GM12892 (cell line): ENCODE measurements around the gene PHAF1.

Experiments
- POLR2A ChIP-seq: IDR thresholded peaks from 2 replicates; pipeline ENCODE4 v1.6.1; 2011; ENCODE audit warnings: low read depth, low read length, control low read depth
- POLR2AphosphoS5 ChIP-seq: IDR thresholded peaks from 2 replicates; pipeline ENCODE4 v1.6.1; 2011; ENCODE audit warnings: low read depth, low read length, control low read depth
- TAF1 ChIP-seq: IDR thresholded peaks from 2 replicates; pipeline ENCODE4 v1.6.1; 2011; ENCODE audit warnings: low read depth, mild to moderate bottlenecking, control low read depth, low read length, borderline replicate concordance

DNA sequence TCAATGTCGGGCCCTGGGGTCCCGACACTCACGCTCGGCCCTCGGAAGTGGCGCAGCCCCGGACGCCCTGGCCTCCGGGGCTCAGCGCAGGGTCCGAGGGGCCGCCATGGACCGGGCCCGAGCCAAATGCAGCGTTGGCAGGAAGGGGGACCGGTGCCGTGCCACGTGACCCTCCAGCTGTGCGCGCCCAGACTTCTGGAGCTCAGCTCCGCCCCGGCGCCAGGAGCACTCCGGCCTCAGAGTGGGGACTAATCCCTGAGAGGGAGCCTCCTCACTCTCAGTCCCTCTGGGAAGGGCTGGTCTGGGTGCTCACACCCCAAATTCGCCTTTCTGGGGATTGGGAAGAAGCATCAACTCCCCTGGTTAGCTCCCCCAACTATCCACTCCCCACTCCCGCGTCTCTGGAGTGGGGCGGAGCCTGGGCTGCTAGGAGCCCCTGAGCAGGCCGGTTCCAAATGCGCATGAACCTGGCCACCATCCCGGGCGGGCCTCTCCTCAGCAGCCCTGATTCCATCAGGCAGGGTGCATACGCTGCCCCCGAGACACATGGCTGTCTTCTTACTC lies 41.2 kb downstream of the PHAF1 start, which contains the start of gene B3GNT9:
- TF ChIP-seq POLR2A = no peak; the same call in 1 of the 2 replicates
- no peak for TF ChIP-seq TAF1
- TF ChIP-seq POLR2AphosphoS5 = no peak
